Stimulated activated CD8-positive, alpha-beta memory T cell treated with anti-CD3 and anti-CD28 coated beads, Interleukin-15, amount 100 ng/mL, for 48 hours (primary cell): ENCODE results near the gene SEC24D.
"Not testable (repeated sequence)": the region's sequence is repeated elsewhere in the genome, so short reads cannot be mapped to it uniquely, and the experiment has no call there.

Source experiments
- DNase-seq, 2 donors: peaks; one replicate each; pipeline ENCODE4 v3.0.0-alpha.2; 2020; ENCODE audit warnings: low read depth in 2 of 2

SEC24D gene

DNA sequence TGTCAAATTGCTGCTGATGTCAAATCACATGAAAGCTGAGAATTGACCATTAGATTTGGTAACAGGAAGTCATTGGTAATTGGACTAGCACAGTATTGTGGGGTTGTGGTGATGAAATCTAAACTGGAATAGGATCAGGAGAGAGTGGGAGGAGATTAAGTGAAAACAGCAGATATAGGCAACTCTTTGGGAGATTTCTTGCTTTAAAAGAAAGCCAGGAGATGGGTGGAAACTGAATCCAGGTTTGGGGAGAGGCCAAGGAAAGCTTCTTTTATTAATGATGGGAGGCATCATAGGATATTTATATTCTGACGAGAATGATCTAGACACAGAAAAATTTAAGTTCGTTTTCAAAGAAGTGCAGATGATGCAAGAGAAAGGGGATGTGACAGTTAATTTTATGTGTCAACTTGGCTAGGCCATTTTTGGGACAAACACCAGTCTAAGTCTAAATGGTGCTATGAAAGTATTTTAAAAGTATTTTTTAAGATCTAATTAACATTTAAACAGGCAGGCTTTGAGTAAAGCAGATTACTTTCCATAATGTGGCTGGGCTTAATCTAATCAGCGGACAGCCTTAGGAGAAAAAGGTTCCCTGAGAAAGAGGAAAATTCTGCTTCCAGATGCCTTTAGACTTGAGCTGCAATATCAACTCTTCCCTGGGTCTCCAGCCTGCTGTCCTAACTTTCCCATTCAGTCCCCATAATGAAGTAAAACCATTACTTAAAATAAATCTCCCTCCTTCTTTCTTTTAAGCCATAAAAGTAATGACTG is 24.7 kb downstream of the SEC24D start:
- no peak for DNase-seq

DNA sequence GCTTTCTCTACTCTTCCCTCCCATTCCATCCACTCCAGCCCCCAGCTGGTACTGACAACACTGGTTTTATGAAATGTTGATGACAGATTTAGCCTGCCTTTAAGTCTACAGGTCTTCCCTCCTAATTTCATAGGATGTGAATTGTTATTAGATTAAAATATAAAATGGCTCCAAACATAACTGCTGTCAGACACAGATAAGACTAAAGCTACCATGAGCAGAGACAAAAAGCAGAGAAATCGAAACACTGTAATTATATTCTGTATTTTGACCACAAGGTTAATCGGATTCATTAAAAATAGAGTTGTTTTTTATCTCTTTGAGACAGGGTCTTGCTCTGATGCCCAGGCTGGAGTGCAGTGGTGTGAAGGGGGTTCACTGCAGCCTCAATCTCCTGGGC is 28.3 kb downstream of the SEC24D start:
- no peak for DNase-seq

DNA sequence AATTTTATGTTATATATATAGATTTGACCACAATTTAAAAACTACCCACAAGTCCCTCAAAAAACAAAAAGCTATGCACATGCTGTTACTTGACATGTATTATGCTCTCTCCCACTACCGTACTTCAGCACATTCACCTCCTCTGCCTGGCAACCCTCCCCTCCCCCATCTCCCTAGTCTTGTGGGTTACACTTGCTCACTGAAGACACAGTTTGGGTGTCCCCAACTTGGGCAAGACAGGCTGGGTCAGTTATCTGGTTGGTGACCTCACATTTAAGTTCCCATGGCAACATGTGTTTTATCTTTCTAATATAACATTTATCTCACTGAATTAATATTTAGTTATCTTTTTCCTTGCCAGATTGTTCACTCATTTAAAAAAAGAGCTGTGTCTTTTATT is 32.7 kb downstream of the SEC24D start:
- no peak for DNase-seq

DNA sequence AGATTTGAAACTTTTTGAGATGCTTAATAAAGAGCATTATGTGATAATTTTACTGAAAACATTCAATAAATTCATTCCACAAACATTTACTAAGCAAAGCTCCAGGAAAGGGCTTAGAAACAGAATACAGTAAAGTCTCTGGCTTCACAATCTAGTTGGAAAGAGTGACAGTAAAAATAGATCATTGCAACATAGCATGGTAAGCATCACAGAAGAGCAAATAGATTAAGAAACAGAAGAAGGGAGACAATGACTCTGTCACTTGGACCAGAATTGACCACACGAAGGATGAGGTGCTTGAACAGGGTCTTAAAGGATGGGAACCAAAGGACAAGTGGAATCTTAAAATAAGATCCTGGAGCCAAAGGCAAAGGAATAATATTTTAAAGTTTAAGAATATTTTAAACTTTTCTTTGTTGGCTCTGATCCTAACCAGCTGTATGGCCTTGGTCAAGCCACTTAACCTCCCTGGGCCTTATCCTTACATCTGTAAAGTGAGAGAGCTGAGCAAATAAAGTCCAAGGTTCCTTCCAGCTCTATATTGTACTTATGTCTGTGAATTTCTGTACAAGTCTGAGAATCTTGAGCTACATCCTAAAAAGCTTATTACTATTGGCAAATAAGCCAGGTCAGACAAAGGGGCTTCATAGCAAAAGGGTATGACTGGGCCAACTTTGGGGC is 33.9 kb downstream of the SEC24D start:
- DNase-seq, result no peak

DNA sequence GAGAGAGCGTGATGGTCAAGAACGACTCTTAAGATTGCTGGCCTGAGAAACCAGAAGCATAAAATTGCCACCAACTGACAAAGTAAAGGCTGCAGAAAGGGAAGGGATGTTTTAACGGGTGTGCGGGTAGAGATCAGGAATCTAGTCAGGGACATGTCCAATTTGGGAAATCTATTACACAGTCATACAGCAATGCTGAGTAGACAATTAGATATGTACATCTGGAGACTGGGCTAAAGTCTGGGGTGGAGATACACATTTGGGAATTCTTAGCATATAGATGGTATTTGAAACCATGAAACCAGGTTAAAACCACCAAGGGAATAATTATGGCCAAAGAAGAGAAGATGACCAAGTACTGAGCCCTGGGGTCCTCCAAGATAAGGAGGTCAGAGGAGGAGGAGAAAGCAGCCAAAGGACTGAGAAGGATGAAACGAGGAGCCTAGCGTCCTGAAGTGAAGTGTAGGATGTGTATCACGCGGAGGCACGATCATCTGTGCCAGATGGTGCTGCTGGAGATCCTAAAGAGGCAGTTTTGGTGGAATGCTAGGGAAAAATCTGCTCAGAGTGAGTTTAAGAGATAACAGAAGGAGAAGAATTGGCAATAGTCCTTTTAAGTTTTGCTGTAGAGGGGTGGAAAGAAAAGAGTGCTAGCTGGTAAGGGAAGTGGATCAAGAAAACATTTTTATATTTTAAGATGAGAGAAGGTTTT is 36.5 kb downstream of the SEC24D start:
- no peak for DNase-seq

DNA sequence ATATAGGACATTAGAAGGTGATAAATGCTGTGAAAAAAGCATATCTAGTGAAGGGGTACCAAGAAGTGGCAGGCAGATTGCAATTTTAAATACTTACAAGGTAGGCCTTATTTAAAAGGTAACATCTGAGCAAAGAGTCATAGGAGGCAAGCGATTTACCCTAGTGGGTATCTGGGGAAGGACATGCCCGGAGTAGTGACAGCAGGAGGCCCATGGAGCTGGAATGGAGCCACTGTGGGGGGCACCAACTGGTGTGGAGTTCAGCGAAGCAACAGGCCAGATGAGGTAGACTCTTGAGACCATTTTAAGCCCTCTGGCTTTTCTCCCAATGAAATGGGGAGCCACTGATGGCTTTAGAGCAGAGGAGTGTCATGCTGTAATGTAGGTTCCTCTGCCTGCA is 37.3 kb downstream of the SEC24D start:
- DNase-seq, result no peak

DNA sequence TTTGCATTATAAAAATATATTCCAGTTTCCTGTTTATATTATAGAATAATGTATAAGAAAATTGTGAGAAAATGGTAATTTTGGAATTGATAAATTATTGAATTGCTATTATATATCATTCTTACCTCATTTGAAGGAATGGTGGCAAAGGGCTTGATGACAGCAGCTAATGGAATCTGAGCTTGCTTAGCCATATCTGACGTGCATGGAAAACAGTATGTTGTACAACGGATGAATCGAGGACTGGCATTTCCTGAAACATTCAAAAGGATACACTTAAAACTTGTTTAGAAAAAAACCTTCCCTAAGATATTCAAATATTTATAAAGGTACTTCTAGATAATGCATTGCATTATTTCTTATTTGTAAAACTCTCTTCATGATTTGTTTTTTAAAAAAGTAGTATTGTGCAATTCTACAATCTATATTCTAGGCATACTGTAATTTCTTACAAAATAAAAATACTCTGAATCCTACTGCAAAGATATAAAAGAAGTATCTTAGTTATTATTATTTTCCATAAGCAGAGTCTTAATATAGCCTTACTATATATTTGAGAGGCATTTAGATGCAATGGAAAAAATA is 38.3 kb downstream of the SEC24D start:
- DNase-seq, result no peak

DNA sequence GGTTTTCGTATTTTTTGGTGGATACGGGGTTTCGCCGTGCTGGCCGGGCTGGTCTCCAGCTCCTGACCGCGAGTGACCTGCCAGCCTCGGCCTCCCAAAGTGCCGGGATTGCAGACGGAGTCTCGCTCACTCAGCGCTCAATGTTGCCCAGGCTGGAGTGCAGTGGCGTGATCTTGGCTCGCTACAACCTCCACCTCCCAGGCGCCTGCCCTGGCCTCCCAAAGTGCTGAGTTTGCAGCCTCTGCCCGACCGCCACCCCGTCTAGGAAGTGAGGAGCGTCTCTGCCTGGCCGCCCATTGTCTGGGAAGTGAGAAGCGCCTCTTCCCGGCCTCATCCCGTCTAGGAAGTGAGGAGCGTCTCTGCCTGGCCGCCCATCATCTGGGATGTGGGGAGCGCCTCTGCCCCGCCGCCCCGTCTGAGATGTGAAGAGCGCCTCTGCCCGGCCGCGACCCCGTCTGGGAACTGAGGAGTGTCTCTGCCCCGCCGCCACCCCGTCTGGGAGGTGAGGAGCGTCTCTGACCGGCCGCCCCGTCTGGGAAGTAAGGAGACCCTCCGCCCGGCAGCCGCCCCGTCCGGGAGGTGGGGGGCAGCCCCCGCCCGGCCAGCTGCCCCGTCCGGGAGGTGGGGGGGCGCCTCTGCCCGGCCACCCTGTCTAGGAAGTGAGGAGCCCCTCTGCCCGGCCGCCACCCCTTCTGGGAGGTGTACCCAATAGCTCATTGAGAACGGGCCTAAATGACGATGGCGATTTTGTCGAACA is 44.1 kb downstream of the SEC24D start:
- DNase-seq, result not testable (repeated sequence)

DNA sequence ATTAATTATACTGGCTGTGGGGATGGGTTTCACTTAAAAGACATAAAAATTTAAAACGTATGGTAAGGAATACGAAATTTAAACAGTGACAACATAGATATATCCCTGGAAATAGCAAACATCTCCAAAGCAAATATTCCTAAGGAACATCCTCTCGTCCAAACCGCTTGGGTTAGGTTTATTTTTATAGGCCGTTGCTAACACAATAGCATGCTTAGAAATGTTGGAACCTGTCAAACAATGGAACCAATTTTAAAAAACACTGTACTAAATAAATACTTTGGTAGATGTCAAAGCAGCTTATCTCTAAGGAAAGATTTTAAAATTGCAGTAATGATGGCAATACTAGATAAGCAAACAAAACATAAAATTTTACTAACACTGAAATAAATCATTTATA is 45.4 kb downstream of the SEC24D start:
- no peak for DNase-seq

DNA sequence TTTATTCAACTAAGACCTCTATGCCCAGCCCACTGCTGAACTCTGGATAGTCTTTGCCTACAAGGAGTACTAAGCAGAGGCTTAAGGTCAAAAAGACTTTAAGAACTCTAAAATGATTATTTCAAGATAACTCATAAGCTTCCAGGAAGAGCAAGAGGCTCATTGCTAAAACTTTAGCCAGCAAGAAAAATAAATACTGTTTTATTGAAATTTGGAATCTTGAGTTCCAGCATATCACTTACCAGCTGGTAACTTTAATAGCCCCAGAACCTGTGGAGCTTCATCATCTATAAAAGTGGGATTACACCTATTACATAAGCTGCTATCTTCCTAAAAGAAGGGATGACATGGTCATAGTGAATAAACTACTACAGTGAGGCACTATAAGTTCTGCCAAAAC is 47.0 kb downstream of the SEC24D start:
- DNase-seq, result no peak

DNA sequence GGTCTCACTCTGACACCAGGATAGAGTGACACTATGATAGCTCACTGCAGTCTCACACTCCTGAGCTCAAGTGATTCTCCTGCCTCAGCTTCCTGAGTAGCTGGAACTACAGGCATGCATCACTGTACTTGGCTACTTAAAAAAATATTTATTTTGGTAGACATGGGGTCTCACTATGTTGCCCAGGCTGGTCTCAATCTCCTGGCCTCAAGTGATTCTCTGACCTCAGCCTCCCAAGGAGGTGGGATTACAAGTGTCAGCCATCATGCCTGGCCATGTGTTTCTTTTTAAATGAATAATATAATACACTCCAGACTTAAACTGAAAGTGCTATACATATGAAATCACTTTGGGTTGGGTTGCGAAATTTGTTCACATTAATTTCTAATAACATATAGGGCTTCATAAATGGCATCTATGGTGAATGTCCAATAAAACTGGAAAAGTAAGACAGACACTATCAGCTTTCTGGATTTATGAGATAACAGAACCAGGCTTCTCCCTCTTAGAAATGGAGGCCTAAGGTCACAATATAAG is 48.0 kb downstream of the SEC24D start:
- DNase-seq, result no peak

DNA sequence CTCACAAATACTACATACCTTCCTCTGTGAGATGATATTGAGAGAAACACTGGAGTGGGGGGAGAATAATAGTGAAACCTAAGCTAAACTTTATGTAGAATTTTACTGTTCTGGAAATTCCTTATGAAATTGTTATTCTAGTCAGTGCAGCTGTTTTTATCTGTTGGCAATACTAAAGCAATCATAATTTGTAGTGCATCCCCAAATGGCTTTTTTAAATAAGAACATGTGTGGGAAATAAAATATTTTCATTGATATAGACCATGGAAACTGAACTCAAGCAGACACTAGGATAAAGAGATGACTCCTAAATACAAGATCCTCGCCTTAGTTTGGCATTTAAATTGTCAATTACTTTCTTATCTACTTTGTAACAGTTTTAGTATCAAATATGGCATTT is 51.1 kb downstream of the SEC24D start:
- no peak for DNase-seq

DNA sequence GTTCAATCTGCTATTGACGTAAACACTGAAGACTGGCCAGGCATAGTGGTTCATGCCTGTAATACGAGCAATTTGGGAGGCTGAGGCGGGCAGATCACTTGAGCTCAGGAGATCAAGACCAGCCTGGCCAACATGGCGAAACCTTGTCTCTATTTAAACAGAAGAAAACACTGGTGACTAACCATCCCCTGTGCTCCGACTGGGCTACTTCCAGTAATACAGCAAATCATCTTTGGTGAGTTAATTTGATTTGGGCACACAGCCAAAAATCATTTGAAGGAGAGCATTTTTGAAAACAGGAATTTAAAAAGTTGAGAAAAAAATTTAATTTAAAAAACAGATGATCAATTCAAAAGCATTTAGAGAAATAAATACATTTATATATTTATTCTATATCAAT is 52.0 kb downstream of the SEC24D start:
- DNase-seq, result no peak

DNA sequence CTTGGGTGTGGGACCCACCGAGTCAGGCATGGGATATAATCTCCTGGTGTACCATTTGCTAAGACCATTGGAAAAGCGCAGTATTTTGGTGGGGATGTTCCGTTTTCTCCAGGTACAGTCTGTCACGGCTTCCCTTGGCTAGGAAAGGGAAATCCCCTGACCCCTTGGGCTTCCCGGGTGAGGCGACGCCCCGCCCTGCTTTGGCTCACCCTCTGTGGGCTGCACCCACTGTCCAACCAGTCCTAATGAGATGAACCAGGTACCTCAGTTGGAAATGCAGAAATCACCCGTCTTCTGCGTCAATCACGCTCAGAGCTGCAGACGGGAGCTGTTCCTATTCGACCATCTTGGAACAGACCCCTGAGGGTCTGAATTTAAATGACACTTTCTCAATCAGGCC is 53.0 kb downstream of the SEC24D start:
- DNase-seq, result not testable (repeated sequence)

DNA sequence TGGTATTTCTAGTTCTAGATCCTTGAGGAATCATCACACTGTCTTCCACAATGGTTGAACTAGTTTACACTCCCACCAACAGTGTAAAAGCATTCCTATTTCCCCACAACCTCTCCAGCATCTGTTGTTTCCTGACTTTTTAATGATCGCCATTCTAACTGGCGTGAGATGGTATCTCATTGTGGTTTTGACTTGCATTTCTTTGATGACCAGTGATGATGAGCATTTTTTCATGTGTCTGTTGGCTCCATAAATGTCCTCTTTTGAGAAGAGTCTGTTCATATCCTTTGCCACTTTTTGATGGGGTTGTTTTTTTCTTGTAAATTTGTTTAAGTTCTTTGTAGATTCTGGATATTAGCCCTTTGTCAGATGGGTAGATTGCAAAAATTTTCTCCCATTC is 58.3 kb downstream of the SEC24D start:
- DNase-seq, result not testable (repeated sequence)

DNA sequence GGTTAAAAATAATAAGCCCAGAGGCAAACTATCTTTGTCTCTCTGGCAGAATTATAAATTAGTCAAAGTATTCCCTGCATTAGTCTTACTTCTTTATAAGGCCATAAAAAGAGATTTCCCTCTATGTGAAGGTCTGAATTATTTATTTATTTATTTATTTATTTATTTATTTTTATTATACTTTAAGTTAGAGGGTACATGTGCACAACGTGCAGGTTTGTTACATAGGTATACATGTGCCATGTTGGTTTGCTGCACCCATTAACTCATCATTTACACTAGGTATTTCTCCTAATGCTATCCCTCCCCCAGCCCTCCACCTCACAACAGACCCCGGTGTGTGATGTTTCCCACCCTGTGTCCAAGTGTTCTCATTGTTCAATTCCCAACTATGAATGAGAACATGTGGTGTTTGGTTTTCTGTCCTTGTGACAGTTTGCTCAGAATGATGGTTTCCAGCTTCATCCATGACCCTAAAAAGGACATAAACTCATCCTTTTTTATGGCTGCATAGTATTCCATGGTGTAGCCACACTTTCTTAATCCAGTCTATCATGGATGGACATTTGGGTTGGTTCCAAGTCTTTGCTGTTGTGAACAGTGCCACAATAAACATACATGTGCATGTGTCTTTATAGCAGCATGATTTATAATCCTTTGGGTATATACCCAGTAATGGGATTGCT is 58.8 kb downstream of the SEC24D start:
- DNase-seq, result not testable (repeated sequence)

DNA sequence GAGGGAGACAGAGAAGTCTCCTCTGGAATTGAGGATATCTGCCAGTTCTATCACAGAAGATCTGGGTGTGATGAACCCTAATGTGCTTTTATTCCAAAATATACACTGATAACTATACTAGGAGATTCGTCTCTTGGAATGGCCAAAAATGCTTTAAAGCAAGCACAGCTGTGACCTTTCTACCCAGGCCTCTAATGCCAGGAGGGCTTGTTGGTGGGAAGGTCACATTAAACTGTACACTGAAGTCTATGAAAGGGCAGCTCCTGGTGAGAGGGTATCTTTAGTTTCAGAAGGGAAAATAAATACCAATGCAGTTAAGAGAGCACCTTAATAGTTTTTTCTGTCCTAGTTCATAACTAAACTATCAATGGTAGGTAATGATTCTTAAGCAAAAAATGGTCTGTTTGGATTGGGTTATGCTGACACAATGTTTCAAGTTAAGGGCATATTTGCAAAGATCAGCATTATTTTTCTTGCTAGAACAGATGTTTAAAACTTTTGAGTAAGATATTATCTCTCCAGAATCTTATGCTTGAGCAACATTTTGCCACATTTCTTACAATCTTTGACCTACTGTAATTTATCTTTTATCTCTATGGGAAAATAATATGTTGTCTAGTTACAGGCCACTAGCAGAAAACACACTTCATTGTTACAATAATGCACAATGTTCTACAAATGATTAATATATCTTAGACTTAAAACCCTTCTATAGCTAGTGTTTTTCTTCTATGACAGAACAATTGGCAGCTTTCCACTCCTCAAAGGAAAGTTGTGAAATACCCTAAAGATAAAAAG is 59.6 kb downstream of the SEC24D start:
- DNase-seq, result no peak

DNA sequence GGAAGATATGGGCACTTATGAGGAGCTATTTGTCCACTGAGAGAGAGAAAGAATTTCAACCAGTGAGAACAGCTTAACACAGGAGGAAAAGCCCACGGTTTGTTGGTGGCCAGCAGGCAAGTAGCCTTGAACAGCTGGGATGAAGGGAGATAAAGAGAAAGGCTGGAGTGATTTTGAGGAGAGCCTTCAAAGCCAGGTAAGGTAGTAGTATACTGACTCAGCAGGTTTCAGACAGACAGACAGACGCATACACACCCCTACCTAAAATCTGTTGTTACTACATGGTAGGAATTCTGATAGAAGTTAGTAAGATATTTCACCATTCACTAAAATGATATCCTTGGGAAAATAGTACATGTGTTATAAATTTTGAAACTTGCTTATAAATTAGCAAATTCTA is 60.5 kb downstream of the SEC24D start:
- no peak for DNase-seq

DNA sequence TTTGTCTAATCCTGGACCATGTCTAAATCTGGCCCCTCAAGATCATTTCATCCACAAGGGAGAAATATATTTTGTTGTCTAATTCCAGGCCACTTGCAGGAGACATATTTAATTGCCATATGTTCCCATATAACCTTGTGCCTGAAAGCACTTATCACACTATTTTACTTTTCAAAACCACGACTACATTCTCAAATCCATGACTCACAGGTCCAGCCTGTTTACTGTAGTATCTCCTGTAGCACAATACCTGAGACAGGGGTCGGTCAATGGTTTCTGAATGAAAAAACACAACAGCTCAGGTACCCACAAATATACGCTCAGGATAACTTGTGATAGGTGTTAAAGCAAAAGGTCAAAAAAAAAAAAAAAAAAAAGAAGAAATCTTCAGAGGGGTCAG is 60.9 kb downstream of the SEC24D start:
- no peak for DNase-seq

DNA sequence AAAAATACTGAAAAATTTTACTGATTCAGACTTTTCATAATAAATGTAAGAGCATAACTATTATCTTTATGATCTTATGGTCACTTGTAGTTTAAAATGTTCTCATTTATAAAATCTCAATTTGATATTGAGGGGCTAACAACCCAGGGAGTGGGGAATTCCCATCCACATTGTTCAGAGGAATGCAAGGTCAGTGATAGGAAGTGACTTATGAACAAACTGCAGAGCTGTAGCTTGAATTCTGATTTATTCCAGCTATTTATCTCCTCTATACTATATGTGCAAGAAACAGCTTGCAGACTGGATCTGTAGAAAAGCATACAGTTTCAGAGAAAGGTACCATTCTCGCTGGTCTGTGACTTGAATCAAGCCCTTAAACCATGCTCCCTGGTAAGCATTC is 61.6 kb downstream of the SEC24D start:
- no peak for DNase-seq
